ENCODE measurements around the gene AIFM3.

GRCh38 chr22:20964090-20964798, 2.8 kb upstream of the AIFM3 start:
- TF ChIP-seq POLR2A (IDR thresholded peaks at IDR 0.05; ENCODE audit: low read depth, low read length) (no peak), CTCF (conservative IDR thresholded peaks at IDR 0.05; ENCODE audit: low read depth, low read length) (no peak), NFE2L2 (IDR thresholded peaks at IDR 0.05; ENCODE audit: low read depth, low read length) (no peak), RFX5 (IDR thresholded peaks at IDR 0.05; ENCODE audit: low read depth, low read length) (no peak)

All from IMR-90 (cell line).